HepG2 (cell line): ENCODE measurements around the gene RASGRF1. TPM values are rescaled to one million over a fixed set of nuclear protein-coding genes. Genes with fewer than 3 reads are reported as not detected.

Source experiments
- ATAC-seq: fragments of 200-7000 bp; cut with Tn5 transposase; 3 replicates; pipeline ENCODE4 v1.9.1; 2020; ENCODE audit warnings: mild to moderate bottlenecking, moderate library complexity
- BruUV-seq: library from RNA; stranded (reverse); fragments of 400-500 nt; replicated peaks from 2 replicates; lab custom pipeline; 2021; lab: Mats Ljungman, UMichigan
- CTCF ChIA-PET: fragments of 300-600 bp; formaldehyde crosslinking; extraction: SDS; loops from one replicate; lab custom pipeline; 2021; ENCODE audit warnings: low total read pairs, inconsistent platforms, low intra/inter-chr PET ratio; lab: Yijun Ruan, JAX
- POLR2A ChIA-PET: fragments of 350-600 bp; sonication (Branson Sonifier 250); formaldehyde crosslinking; loops from one replicate; lab custom pipeline; 2020; ENCODE audit warnings: antibody characterized with exemption, inconsistent platforms; lab: Yijun Ruan, JAX
- DNase-seq: peaks from one replicate; pipeline ENCODE4 v3.0.0-alpha.2; 2015; ENCODE audit warnings: low spot score
- FAIRE-seq: peaks from 3 replicates; lab custom pipeline; 2011; peaks lifted over from hg19 to GRCh38; lab: Jason Lieb, UNC
- H2AFZ ChIP-seq: one replicate; pipeline ENCODE4 v1.6.1; 2011; ENCODE audit warnings: low read length, inconsistent platforms
- H3K27ac ChIP-seq: fragments of 300-600 bp; 3 replicates; pipeline ENCODE4 v1.8.0; 2011; ENCODE audit warnings: mixed run types, mild to moderate bottlenecking, mixed read lengths, low read length, inconsistent platforms; ENCODE audit not compliant: insufficient read depth; ENCODE audit errors: extremely low read length
- H3K27me3 ChIP-seq, 2 experiments: fragments of 200-600 bp in 1 of 2; 2 replicates in 1 of 2; 3 replicates in 1 of 2; pipeline versions ENCODE4 v1.6.0 to v1.8.0; 2011; ENCODE audit warnings: low read length in 2 of 2, mild to moderate bottlenecking in 2 of 2, moderate library complexity in 2 of 2, inconsistent platforms in 1 of 2; ENCODE audit not compliant: insufficient read depth in 2 of 2, control insufficient read depth in 1 of 2
- H3K36me3 ChIP-seq, 2 experiments: fragments of 200-600 bp in 1 of 2; replicated peaks in 1 of 2; 2 replicates in 1 of 2; 3 replicates in 1 of 2; pipeline versions ENCODE4 v1.5.1 to v1.8.0; 2011; ENCODE audit warnings: low read length in 2 of 2, inconsistent platforms in 1 of 2; ENCODE audit not compliant: insufficient read depth in 2 of 2, control insufficient read depth in 1 of 2
- H3K4me1 ChIP-seq: 2 replicates; pipeline ENCODE4 v1.5.1; 2012; ENCODE audit warnings: low read length, inconsistent platforms; ENCODE audit not compliant: insufficient read depth
- H3K4me2 ChIP-seq: 2 replicates; pipeline ENCODE4 v1.6.0; 2011; ENCODE audit warnings: low read depth, low read length, inconsistent platforms
- H3K4me3 ChIP-seq, 3 experiments: fragments of 200-600 bp in 1 of 3; sonication (generic), shearing (Covaris generic) in 1 of 3; replicated peaks in 1 of 3; 2 replicates each; pipeline ENCODE4 v1.5.1; 2011 to 2016; ENCODE audit warnings: low read length in 3 of 3, inconsistent platforms in 2 of 3, low read depth in 2 of 3, mild to moderate bottlenecking in 2 of 3, control low read depth in 1 of 3, mixed read lengths in 1 of 3; ENCODE audit not compliant: insufficient read depth in 1 of 3
- H3K79me2 ChIP-seq: one replicate; pipeline ENCODE4 v1.6.1; 2011; ENCODE audit warnings: low read length, inconsistent platforms; ENCODE audit not compliant: insufficient read depth
- H3K9ac ChIP-seq: 2 replicates; pipeline ENCODE4 v1.6.0; 2011; ENCODE audit warnings: mild to moderate bottlenecking, low read depth, low read length, inconsistent platforms; ENCODE audit not compliant: insufficient read depth
- H3K9me3 ChIP-seq: 2 replicates; pipeline ENCODE4 v1.5.1; 2012; ENCODE audit warnings: mild to moderate bottlenecking, low read length
- H4K20me1 ChIP-seq: 2 replicates; pipeline ENCODE4 v1.6.0; 2011; ENCODE audit warnings: inconsistent platforms, mild to moderate bottlenecking, low read length, moderate library complexity; ENCODE audit not compliant: insufficient read depth
- CENPT ChIP-seq: sonication (generic); formaldehyde crosslinking; IDR thresholded peaks from 2 replicates; pipeline ENCODE4 v1.8.0; 2022; ENCODE audit warnings: low read depth, mild to moderate bottlenecking, moderate library complexity, missing genetic modification reagents
- GRHL1 ChIP-seq: sonication (generic); formaldehyde crosslinking; conservative IDR thresholded peaks from 2 replicates; pipeline ENCODE4 v1.8.0; 2022; ENCODE audit warnings: missing genetic modification reagents
- ISL2 ChIP-seq: sonication (generic); formaldehyde crosslinking; IDR thresholded peaks from 2 replicates; pipeline ENCODE4 v1.5.0; 2020; ENCODE audit warnings: missing genetic modification reagents
- NFKB2 ChIP-seq: sonication (generic); formaldehyde crosslinking; IDR thresholded peaks from 2 replicates; pipeline ENCODE4 v1.4.0; 2020; ENCODE audit warnings: missing genetic modification reagents, borderline replicate concordance
- PAXIP1 ChIP-seq: sonication (generic); formaldehyde crosslinking; conservative IDR thresholded peaks from 2 replicates; pipeline ENCODE4 v1.4.0; 2020; ENCODE audit warnings: mild to moderate bottlenecking, missing genetic modification reagents, moderate library complexity
- PHF8 ChIP-seq: sonication (generic); formaldehyde crosslinking; IDR thresholded peaks from 2 replicates; pipeline ENCODE4 v1.5.0; 2020; ENCODE audit warnings: missing genetic modification reagents
- TBX2 ChIP-seq: sonication (generic); formaldehyde crosslinking; IDR thresholded peaks from 2 replicates; pipeline ENCODE4 v1.5.0; 2020; ENCODE audit warnings: missing genetic modification reagents, mild to moderate bottlenecking, borderline replicate concordance
- ZNF275 ChIP-seq: sonication (generic); formaldehyde crosslinking; IDR thresholded peaks from 2 replicates; pipeline ENCODE4 v1.8.0; 2022; ENCODE audit warnings: missing genetic modification reagents, mild to moderate bottlenecking, inconsistent platforms, borderline replicate concordance
- ZNF678 ChIP-seq: sonication (generic); formaldehyde crosslinking; IDR thresholded peaks from 2 replicates; pipeline ENCODE4 v1.4.0; 2020; ENCODE audit warnings: mild to moderate bottlenecking, missing genetic modification reagents
- ZNF770 ChIP-seq: sonication (generic); formaldehyde crosslinking; IDR thresholded peaks from 2 replicates; pipeline ENCODE4 v1.5.0; 2020; ENCODE audit warnings: mild to moderate bottlenecking, missing genetic modification reagents
- ZNF790 ChIP-seq: sonication (generic); formaldehyde crosslinking; IDR thresholded peaks from 2 replicates; pipeline ENCODE4 v1.8.0; 2022; ENCODE audit warnings: missing genetic modification reagents, mild to moderate bottlenecking, borderline replicate concordance
- WGBS: methylation state at CpG from one replicate; pipeline ENCODE4 v1.1.6; 2017; ENCODE audit warnings: low lambda C conversion rate; 5-methylcytosine and 5-hydroxymethylcytosine counted together
- in situ Hi-C: cut with HindIII; loops from 2 replicates; pipeline ENCODE4 v1.10.0; 2017; ENCODE audit warnings: low pct_unique_long_range_greater_than_20kb; ENCODE audit not compliant: extremely low pct_ligation_motif_present
- intact Hi-C: fragments of 100-400 bp; cut with micrococcal nuclease; formaldehyde crosslinking; loops from one replicate; pipeline ENCODE4 v1.10.0; 2022; ENCODE audit not compliant: unreplicated experiment
- polyA plus RNA-seq, 8 experiments: library from polyadenylated mRNA; depleted of rRNA in 3 of 8; stranded (reverse) in 7 of 8; unstranded in 1 of 8; fragments of >200 nt; fragmentation: Illumina TruSeq in 4 of 8; extraction: Trizol in 4 of 8; gene quantifications; 2 replicates each; pipeline versions ENCODE4 v1.2.1 to v1.2.3, GENCODE V29; 2011 to 2016; ENCODE audit warnings: low read depth in 4 of 8, missing spikeins in 1 of 8, mixed read lengths in 1 of 8; ENCODE audit not compliant: insufficient read depth in 1 of 8
- total RNA-seq, 5 experiments: library from RNA; depleted of rRNA; stranded (reverse); fragments of >200 nt; fragmentation: Illumina TruSeq; extraction: Trizol; gene quantifications; 2 replicates each; pipeline ENCODE4 v1.2.3, GENCODE V29; 2016; ENCODE audit warnings: low read depth in 1 of 5

Gene RASGRF1
- total and polyA plus RNA-seq, 2 of the 13 experiments (the other 11 are each of a cell fraction or from before 2014, with no cell fraction given) = 0.55 to 3.0 TPM

DNA sequence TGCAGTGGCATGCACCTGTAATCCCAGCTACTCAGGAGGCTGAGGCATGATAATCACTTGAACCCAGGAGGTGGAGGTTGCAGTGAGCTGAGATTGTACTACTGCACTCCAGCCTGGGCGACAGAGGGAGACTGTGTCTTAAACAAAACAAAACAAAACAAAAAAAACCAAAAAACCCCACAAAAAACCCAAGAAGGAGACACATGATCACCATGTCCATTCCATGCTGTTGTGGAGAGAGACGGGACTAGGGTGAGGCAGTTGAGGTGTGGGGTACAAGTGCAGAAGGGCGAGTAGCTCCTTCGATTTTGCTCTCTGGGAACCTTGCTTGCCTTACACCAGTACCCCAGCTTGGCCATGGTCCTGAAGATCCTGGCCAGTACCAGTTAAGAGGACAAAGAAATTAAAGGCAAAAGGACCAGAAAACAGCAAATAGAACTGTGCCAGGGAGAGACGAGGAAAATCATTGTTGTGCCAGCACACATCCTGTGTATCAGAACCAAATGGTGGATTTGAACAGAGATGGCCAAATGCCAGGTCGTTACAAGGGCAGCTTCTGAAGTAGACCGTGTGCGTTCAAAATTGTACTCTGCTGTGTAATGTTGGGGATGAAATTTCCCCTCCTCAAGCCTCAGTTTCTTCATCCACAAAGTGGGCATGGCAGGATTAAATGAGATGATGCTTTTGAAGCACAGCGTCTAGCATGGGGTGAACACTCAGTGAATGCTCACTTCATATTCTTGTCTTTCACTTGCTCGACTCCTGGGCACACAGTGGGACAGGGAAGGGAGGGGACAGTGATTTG, 102.8 kb downstream of the RASGRF1 start (continued):
- no peak for TF ChIP-seq NFKB2
- no peak for TF ChIP-seq ZNF770

DNA sequence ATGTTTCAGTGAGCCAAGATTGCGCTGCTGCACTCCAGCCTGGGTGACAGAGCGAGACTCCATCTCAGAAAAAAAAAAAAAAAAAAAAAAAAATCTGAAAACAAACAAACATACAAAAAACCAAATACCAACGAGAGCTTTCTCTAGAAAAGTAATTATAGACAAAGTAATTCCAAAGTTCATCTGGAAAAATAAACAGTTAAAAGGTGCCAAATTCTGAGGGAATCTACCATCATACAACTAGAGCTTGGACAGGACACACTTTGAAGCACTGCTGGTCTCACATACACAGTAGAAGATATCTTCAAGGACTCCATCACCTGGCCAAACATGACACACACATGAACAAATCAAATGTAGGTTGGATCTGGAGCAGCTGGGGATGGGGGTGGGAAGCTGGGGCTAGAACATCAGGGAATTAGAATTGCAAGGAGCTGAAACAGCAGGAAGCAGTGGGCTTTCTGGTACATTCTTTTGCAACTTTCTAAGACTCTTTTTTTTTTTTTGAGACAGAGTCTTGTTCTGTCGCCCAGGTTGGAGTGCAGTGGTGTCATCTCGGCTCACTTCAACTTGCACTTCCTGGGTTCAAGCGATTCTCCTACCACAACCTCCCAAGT, 104.6 kb downstream of the RASGRF1 start:
- CTCF ChIA-PET = no interaction called here
- POLR2A ChIA-PET = interaction anchor here (0.6 to 1.4 kb wide), 4 partner anchors 8 to 50 kb away, joined by 3 to 10 read pairs (median 4); no protein-coding TSS in a partner anchor
- no peak overlapping the region for H2AFZ ChIP-seq
- no peak for DNase-seq
- H3K36me3 ChIP-seq = no peaks in the 10 kb centered on the region
- no peaks in the 10 kb centered on the region for H4K20me1 ChIP-seq
- intact Hi-C loops (no loop called here), in situ Hi-C loops (no loop called here)
- H3K79me2 ChIP-seq = no peaks in the 10 kb centered on the region
- peak overlapping the region; percentile 29; the same call in 1 of the 2 replicates for H3K4me2 ChIP-seq
- peak overlapping the region; percentile 46 for H3K27ac ChIP-seq
- no TSS peak for BruUV-seq
- H3K4me3 ChIP-seq = no peak overlapping the region
- FAIRE-seq = no peak
- H3K4me1 ChIP-seq = peaks cover 76% of the 10 kb centered on the region
- 81% methylated on average over 6 of the region's 6 CpGs for WGBS
- ATAC-seq = no peak
- H3K9ac ChIP-seq = no peak overlapping the region
- no peaks in the 10 kb centered on the region for H3K9me3 ChIP-seq
- no peaks in the 10 kb centered on the region for H3K27me3 ChIP-seq
- TF ChIP-seq ZNF678 (CRISPR knock-in tag) (no peak), TBX2 (CRISPR knock-in tag) (0 out of 2 replicates have a peak, but pooled peaks have one; percentile 22), CENPT (CRISPR knock-in tag) (no peak), PAXIP1 (peak; percentile 48; the same call in 1 of the 2 replicates), ZNF275 (CRISPR knock-in tag) (no peak), GRHL1 (CRISPR knock-in tag) (no peak), ZNF790 (CRISPR knock-in tag) (no peak), PHF8 (CRISPR knock-in tag) (no peak), ISL2 (CRISPR knock-in tag) (no peak)
